HFFc6 (cell line): ENCODE data around the gene AFAP1. TPM values are rescaled to one million over a fixed set of nuclear protein-coding genes. Genes with fewer than 3 reads are reported as not detected.

Experiments
- DNase-seq: peaks from one replicate; pipeline ENCODE4 v3.0.0-alpha.2; 2018
- H3K27ac Mint-ChIP-seq: 2 replicates; pipeline ENCODE4 v1.8.0; 2020; ENCODE audit warnings: mild to moderate bottlenecking, mixed read lengths
- H3K27me3 Mint-ChIP-seq: 2 replicates; pipeline ENCODE4 v1.8.0; 2021; ENCODE audit warnings: mild to moderate bottlenecking, moderate library complexity, mixed read lengths; ENCODE audit not compliant: insufficient read depth
- H3K36me3 Mint-ChIP-seq: 2 replicates; pipeline ENCODE4 v1.8.0; 2021; ENCODE audit warnings: low read depth, mixed read lengths
- H3K4me1 Mint-ChIP-seq: 2 replicates; pipeline ENCODE4 v1.8.0; 2020; ENCODE audit warnings: low read depth, mixed read lengths
- H3K4me3 Mint-ChIP-seq: 2 replicates; pipeline ENCODE4 v1.8.0; 2020; ENCODE audit warnings: mild to moderate bottlenecking, moderate library complexity, mixed read lengths
- H3K9me3 Mint-ChIP-seq: 2 replicates; pipeline ENCODE4 v1.8.0; 2020; ENCODE audit warnings: mild to moderate bottlenecking, mixed read lengths
- CTCF ChIP-seq: fragments of 200-600 bp; sonication (generic); IDR thresholded peaks from 2 replicates; pipeline ENCODE4 v1.5.0; 2021; ENCODE audit warnings: antibody characterized with exemption, mild to moderate bottlenecking
- total RNA-seq, 6 experiments: library from RNA; stranded (reverse); fragmentation: NEBNext Ultra II Directional; extraction: Animal tissue kit (Norgen Biotek cat#: 25700); gene quantifications; 2 replicates in 1 of 6; 3 replicates in 5 of 6; pipeline ENCODE4 v1.2.3, GENCODE V29; 2021

The AFAP1 gene
- total RNA-seq, 6 experiments from 2014 or later, result 99.7 to 116 (median 107) TPM

- DNase-seq, result no peak
- Mint-ChIP-seq H3K9me3 (no peaks in the 10 kb centered on the region), H3K4me3 (no peak overlapping the region), H3K27me3 (peaks cover 8% of the 10 kb centered on the region), H3K4me1 (peaks cover 29% of the 10 kb centered on the region), H3K27ac (no peak overlapping the region), H3K36me3 (no peaks in the 10 kb centered on the region)
- no peak for TF ChIP-seq CTCF
These were observed 24.8 kb upstream of the AFAP1 start for GRCh38 chr4:7964459-7964858.

- DNase-seq, result no peak
- Mint-ChIP-seq H3K27ac (no peak overlapping the region), H3K27me3 (peaks cover 8% of the 10 kb centered on the region), H3K4me1 (peaks cover 31% of the 10 kb centered on the region), H3K9me3 (no peaks in the 10 kb centered on the region), H3K36me3 (no peaks in the 10 kb centered on the region), H3K4me3 (no peak overlapping the region)
- TF ChIP-seq CTCF, result no peak
These were observed 24.0 kb upstream of the AFAP1 start for GRCh38 chr4:7963691-7964090.

- no peak for TF ChIP-seq CTCF
- H3K27ac Mint-ChIP-seq, result no peak overlapping the region
- DNase-seq, result no peak
- peaks cover 30% of the 10 kb centered on the region for H3K4me1 Mint-ChIP-seq
- no peak overlapping the region for H3K4me3 Mint-ChIP-seq
- peaks cover 8% of the 10 kb centered on the region for H3K27me3 Mint-ChIP-seq
- H3K9me3 Mint-ChIP-seq, result no peaks in the 10 kb centered on the region
- no peaks in the 10 kb centered on the region for H3K36me3 Mint-ChIP-seq
These were observed 23.2 kb upstream of the AFAP1 start for GRCh38 chr4:7962609-7963508.

GRCh38 chr4:7960790-7961655 lies 21.4 kb upstream of the AFAP1 start:
- H3K4me3 Mint-ChIP-seq, result peak overlapping the region; percentile 42; the same call in 1 of the 2 replicates
- H3K9me3 Mint-ChIP-seq, result no peaks in the 10 kb centered on the region
- peak overlapping the region; percentile 94 for H3K27ac Mint-ChIP-seq
- peaks cover 3% of the 10 kb centered on the region for H3K27me3 Mint-ChIP-seq
- peaks cover 46% of the 10 kb centered on the region for H3K4me1 Mint-ChIP-seq
- DNase-seq, result peak; percentile 99
- TF ChIP-seq CTCF, result no peak
- no peaks in the 10 kb centered on the region for H3K36me3 Mint-ChIP-seq

- Mint-ChIP-seq H3K4me3 (peak overlapping the region; percentile 42), H3K9me3 (no peaks in the 10 kb centered on the region), H3K36me3 (no peaks in the 10 kb centered on the region), H3K27me3 (peaks cover 3% of the 10 kb centered on the region), H3K4me1 (peaks cover 54% of the 10 kb centered on the region), H3K27ac (peak overlapping the region; percentile 94)
- no peak for TF ChIP-seq CTCF
- DNase-seq, result no peak
These were observed 20.5 kb upstream of the AFAP1 start for GRCh38 chr4:7960017-7960789.
